HEK293 (cell line): ENCODE measurements around the gene LIN37.
A peak's percentile ranks its signal among the peaks of the same experiment; 100 is the strongest.

ENCODE experiments used
- BCL11A ChIP-seq: fragments of 450-650 bp; formaldehyde crosslinking; IDR thresholded peaks from 2 replicates; pipeline ENCODE4 v1.5.1; 2016; ENCODE audit warnings: low read depth, missing biosample characterization, missing genetic modification characterization
- BCL6B ChIP-seq: fragments of 450-650 bp; formaldehyde crosslinking; IDR thresholded peaks from 2 replicates; pipeline ENCODE4 v1.5.1; 2017; ENCODE audit warnings: missing biosample characterization, missing genetic modification characterization
- GLIS1 ChIP-seq: fragments of 450-650 bp; formaldehyde crosslinking; IDR thresholded peaks from 2 replicates; pipeline ENCODE4 v1.5.1; 2016; ENCODE audit warnings: missing biosample characterization, missing genetic modification characterization
- HOXC10 ChIP-seq: sonication (generic); formaldehyde crosslinking; IDR thresholded peaks from 2 replicates; pipeline ENCODE4 v1.8.1; 2023; ENCODE audit warnings: mild to moderate bottlenecking, missing genetic modification reagents
- HOXD13 ChIP-seq: sonication (generic); formaldehyde crosslinking; IDR thresholded peaks from 2 replicates; pipeline ENCODE4 v1.8.0; 2022; ENCODE audit warnings: missing genetic modification reagents, borderline replicate concordance
- KLF10 ChIP-seq: fragments of 450-650 bp; IDR thresholded peaks from 2 replicates; pipeline ENCODE4 v1.5.1; 2018; ENCODE audit warnings: missing biosample characterization, mild to moderate bottlenecking, missing genetic modification characterization
- KLF8 ChIP-seq: fragments of 450-650 bp; formaldehyde crosslinking; IDR thresholded peaks from 2 replicates; pipeline ENCODE4 v1.5.1; 2016; ENCODE audit warnings: missing biosample characterization, missing genetic modification characterization
- PRDM1 ChIP-seq: fragments of 450-650 bp; formaldehyde crosslinking; IDR thresholded peaks from 2 replicates; pipeline ENCODE4; 2016; ENCODE audit warnings: missing biosample characterization, missing genetic modification characterization
- PRDM10 ChIP-seq: fragments of 450-650 bp; formaldehyde crosslinking; IDR thresholded peaks from 2 replicates; pipeline ENCODE4 v1.5.1; 2016; ENCODE audit warnings: missing biosample characterization, missing genetic modification characterization
- SP3 ChIP-seq: fragments of 450-650 bp; formaldehyde crosslinking; IDR thresholded peaks from 2 replicates; pipeline ENCODE4 v1.5.1; 2016; ENCODE audit warnings: missing biosample characterization, missing genetic modification characterization
- SP7 ChIP-seq: fragments of 450-650 bp; formaldehyde crosslinking; IDR thresholded peaks from 2 replicates; pipeline ENCODE4 v1.5.1; 2016; ENCODE audit warnings: missing biosample characterization, missing genetic modification characterization
- YY2 ChIP-seq: fragments of 450-650 bp; formaldehyde crosslinking; IDR thresholded peaks from 2 replicates; pipeline ENCODE4 v1.5.1; 2016; ENCODE audit warnings: missing biosample characterization, missing genetic modification characterization
- ZBTB1 ChIP-seq: fragments of 450-650 bp; formaldehyde crosslinking; IDR thresholded peaks from 2 replicates; pipeline ENCODE4 v1.5.1; 2016; ENCODE audit warnings: missing biosample characterization, missing genetic modification characterization
- ZBTB10 ChIP-seq: fragments of 450-650 bp; formaldehyde crosslinking; IDR thresholded peaks from 2 replicates; pipeline ENCODE4 v1.5.1; 2016; ENCODE audit warnings: missing biosample characterization, missing genetic modification characterization
- ZBTB17 ChIP-seq: fragments of 450-650 bp; formaldehyde crosslinking; IDR thresholded peaks from 2 replicates; pipeline ENCODE4 v1.5.1; 2016; ENCODE audit warnings: missing biosample characterization, missing genetic modification characterization
- ZBTB26 ChIP-seq: fragments of 450-650 bp; formaldehyde crosslinking; optimal IDR thresholded peaks from 2 replicates; pipeline ENCODE3; 2016; ENCODE audit warnings: missing biosample characterization, mild to moderate bottlenecking, missing genetic modification characterization
- ZBTB48 ChIP-seq: fragments of 450-650 bp; formaldehyde crosslinking; IDR thresholded peaks from 2 replicates; pipeline ENCODE4 v1.5.1; 2016; ENCODE audit warnings: missing biosample characterization, missing genetic modification characterization
- ZBTB7A ChIP-seq: fragments of 450-650 bp; formaldehyde crosslinking; IDR thresholded peaks from 2 replicates; pipeline ENCODE4 v1.5.1; 2016; ENCODE audit warnings: low read depth, missing biosample characterization, missing genetic modification characterization
- ZFP3 ChIP-seq: fragments of 450-650 bp; formaldehyde crosslinking; IDR thresholded peaks from 2 replicates; pipeline ENCODE4 v1.5.1; 2016; ENCODE audit warnings: low read depth, missing biosample characterization, missing genetic modification characterization
- ZIC2 ChIP-seq: fragments of 450-650 bp; formaldehyde crosslinking; IDR thresholded peaks from 2 replicates; pipeline ENCODE4 v1.5.1; 2016; ENCODE audit warnings: missing biosample characterization, missing genetic modification characterization
- ZNF292 ChIP-seq: fragments of 450-650 bp; formaldehyde crosslinking; IDR thresholded peaks from 2 replicates; pipeline ENCODE4 v1.5.1; 2016; ENCODE audit warnings: low read depth, missing biosample characterization, missing genetic modification characterization, borderline replicate concordance
- ZNF404 ChIP-seq: fragments of 450-650 bp; formaldehyde crosslinking; IDR thresholded peaks from 2 replicates; pipeline ENCODE4 v1.5.1; 2017; ENCODE audit warnings: missing biosample characterization, missing genetic modification characterization
- ZNF513 ChIP-seq: fragments of 450-650 bp; IDR thresholded peaks from 2 replicates; pipeline ENCODE4 v1.5.1; 2018; ENCODE audit warnings: missing biosample characterization, missing genetic modification characterization
- ZNF561 ChIP-seq: fragments of 450-650 bp; IDR thresholded peaks from 2 replicates; pipeline ENCODE4 v1.5.1; 2018; ENCODE audit warnings: missing biosample characterization, missing genetic modification characterization, borderline replicate concordance
- ZNF600 ChIP-seq: fragments of 450-650 bp; formaldehyde crosslinking; IDR thresholded peaks from 2 replicates; pipeline ENCODE4 v1.5.1; 2016; ENCODE audit warnings: missing biosample characterization, missing genetic modification characterization
- ZNF670 ChIP-seq: fragments of 450-650 bp; formaldehyde crosslinking; IDR thresholded peaks from 2 replicates; pipeline ENCODE4 v1.5.1; 2016; ENCODE audit warnings: missing biosample characterization, missing genetic modification characterization, low read depth
- ZNF677 ChIP-seq: fragments of 450-650 bp; IDR thresholded peaks from 2 replicates; pipeline ENCODE4 v1.5.0; 2018; ENCODE audit warnings: missing biosample characterization, mild to moderate bottlenecking, missing genetic modification characterization, moderate library complexity
- ZNF692 ChIP-seq: fragments of 450-650 bp; formaldehyde crosslinking; IDR thresholded peaks from 2 replicates; pipeline ENCODE4 v1.5.1; 2016; ENCODE audit warnings: missing biosample characterization, missing genetic modification characterization

The LIN37 gene

GRCh38 chr19:35717665-35718344 is 30.6 kb upstream of the LIN37 start, which contains the start of gene KMT2B (continued):
- TF ChIP-seq SP3 (tag by site-specific recombination) (no peak; the same call in none of the 2 replicates), ZNF292 (tag by site-specific recombination) (no peak), SP7 (tag by site-specific recombination) (no peak), HOXD13 (CRISPR knock-in tag) (no peak), KLF10 (tag by site-specific recombination) (peak; percentile 90), ZNF513 (tag by site-specific recombination) (no peak), PRDM1 (tag by site-specific recombination) (no peak), KLF8 (tag by site-specific recombination) (peak; percentile 70; the same call in 1 of the 2 replicates), ZBTB1 (tag by site-specific recombination) (no peak), ZFP3 (tag by site-specific recombination) (no peak), BCL11A (tag by site-specific recombination) (no peak), YY2 (tag by site-specific recombination) (no peak), ZNF677 (tag by site-specific recombination) (0 out of 2 replicates have a peak, but pooled peaks have one; percentile 13), ZNF600 (no peak), HOXC10 (no peak), ZNF692 (no peak), ZNF670 (no peak), ZNF404 (tag by site-specific recombination) (no peak), BCL6B (tag by site-specific recombination) (no peak), ZNF561 (tag by site-specific recombination) (peak; percentile 85; the same call in 1 of the 2 replicates), ZBTB17 (tag by site-specific recombination) (no peak), ZIC2 (tag by site-specific recombination) (peak; percentile 76), ZBTB26 (tag by site-specific recombination) (no peak), ZBTB10 (tag by site-specific recombination) (peak; percentile 84; the same call in 1 of the 2 replicates), ZBTB48 (tag by site-specific recombination) (no peak), ZBTB7A (tag by site-specific recombination) (peak; percentile 2; the same call in 1 of the 2 replicates), PRDM10 (tag by site-specific recombination) (no peak), GLIS1 (tag by site-specific recombination) (peak; percentile 99)
